ENCODE data around the gene IL12RB2.

The IL12RB2 gene

GRCh38 chr1:67314696-67315095 lies 7.0 kb downstream of the IL12RB2 start:
- no peak for DNase-seq

- no peak for DNase-seq
Observed at GRCh38 chr1:67316180-67316902, 8.7 kb downstream of the IL12RB2 start.

GRCh38 chr1:67316918-67317317 lies 9.2 kb downstream of the IL12RB2 start:
- no peak for DNase-seq

GRCh38 chr1:67317803-67318202 lies 10.1 kb downstream of the IL12RB2 start:
- DNase-seq = no peak

- no peak for DNase-seq
Observed at GRCh38 chr1:67322442-67322841, 14.8 kb downstream of the IL12RB2 start.

GRCh38 chr1:67323087-67323486 lies 15.4 kb downstream of the IL12RB2 start:
- no peak for DNase-seq

- no peak for DNase-seq
Observed at GRCh38 chr1:67324068-67324467, 16.4 kb downstream of the IL12RB2 start.

- no peak for DNase-seq
Observed at GRCh38 chr1:67327864-67328466, 20.3 kb downstream of the IL12RB2 start.

- DNase-seq = no peak
Observed at GRCh38 chr1:67332653-67333529, 25.2 kb downstream of the IL12RB2 start.

GRCh38 chr1:67333603-67334002 lies 25.9 kb downstream of the IL12RB2 start:
- DNase-seq = no peak

- DNase-seq = no peak
Observed at GRCh38 chr1:67335411-67335810, 27.7 kb downstream of the IL12RB2 start.

- DNase-seq = no peak
Observed at GRCh38 chr1:67336157-67336556, 28.5 kb downstream of the IL12RB2 start.

- DNase-seq = no peak
Observed at GRCh38 chr1:67336783-67337182, 29.1 kb downstream of the IL12RB2 start.

- no peak for DNase-seq
Observed at GRCh38 chr1:67338642-67339041, 31.0 kb downstream of the IL12RB2 start.

- no peak for DNase-seq
Observed at GRCh38 chr1:67339623-67340343, 32.1 kb downstream of the IL12RB2 start.

- no peak for DNase-seq
Observed at GRCh38 chr1:67342076-67342890, 34.6 kb downstream of the IL12RB2 start.

- no peak for DNase-seq
Observed at GRCh38 chr1:67345556-67345955, 37.9 kb downstream of the IL12RB2 start.

- DNase-seq = no peak
Observed at GRCh38 chr1:67346982-67347381, 39.3 kb downstream of the IL12RB2 start.

- DNase-seq = peak in 1 of 2 donors; percentile 53
Observed at GRCh38 chr1:67347688-67348472, 40.2 kb downstream of the IL12RB2 start.

GRCh38 chr1:67348586-67349252 lies 41.0 kb downstream of the IL12RB2 start:
- no peak for DNase-seq

GRCh38 chr1:67350783-67351182 lies 43.1 kb downstream of the IL12RB2 start:
- DNase-seq = no peak
